GM23338 (cell line): Measurements from ENCODE around the gene KIF5A. TPM values are rescaled to one million over a fixed set of nuclear protein-coding genes. Genes with fewer than 3 reads are reported as not detected.

Experiments
- ATAC-seq: fragments of 200-7000 bp; cut with Tn5 transposase; 3 replicates; pipeline ENCODE4 v1.9.1; 2020
- DNase-seq: peaks from one replicate; pipeline ENCODE4 v3.0.0-alpha.2; 2015; ENCODE audit warnings: low spot score
- H2AFZ ChIP-seq: fragments of 200-600 bp; sonication (generic); 2 replicates; pipeline ENCODE4 v1.8.0; 2016; ENCODE audit warnings: antibody characterized with exemption, mild to moderate bottlenecking, moderate library complexity
- H3F3A ChIP-seq: fragments of 200-600 bp; sonication (generic); replicated peaks from 2 replicates; pipeline ENCODE4 v1.8.0; 2017; ENCODE audit warnings: antibody characterized with exemption, mixed run types, low read depth
- H3K27ac ChIP-seq: fragments of 200-600 bp; sonication (generic); 2 replicates; pipeline ENCODE4 v1.6.1; 2016; ENCODE audit warnings: low read depth
- H3K27me3 ChIP-seq: fragments of 200-600 bp; sonication (generic); 2 replicates; pipeline ENCODE4 v1.8.0; 2016; ENCODE audit warnings: mild to moderate bottlenecking, mixed run types, moderate library complexity; ENCODE audit not compliant: insufficient read depth
- H3K36me3 ChIP-seq: fragments of 200-600 bp; sonication (generic); 2 replicates; pipeline ENCODE4 v1.8.0; 2016; ENCODE audit warnings: mild to moderate bottlenecking; ENCODE audit not compliant: insufficient read depth
- H3K4me1 ChIP-seq: fragments of 200-600 bp; sonication (generic); 2 replicates; pipeline ENCODE4 v1.8.0; 2016; ENCODE audit warnings: mild to moderate bottlenecking, moderate library complexity; ENCODE audit not compliant: insufficient read depth
- H3K4me2 ChIP-seq: fragments of 200-600 bp; sonication (generic); 2 replicates; pipeline ENCODE4 v1.7.1; 2017; ENCODE audit warnings: mixed run types
- H3K4me3 ChIP-seq: fragments of 200-600 bp; sonication (generic); 2 replicates; pipeline ENCODE4 v1.6.1; 2016; ENCODE audit warnings: mixed run types
- H3K79me2 ChIP-seq: fragments of 200-600 bp; sonication (generic); replicated peaks from 2 replicates; pipeline ENCODE4 v1.8.0; 2017; ENCODE audit warnings: mild to moderate bottlenecking; ENCODE audit not compliant: insufficient read depth
- H3K9me2 ChIP-seq: fragments of 200-600 bp; sonication (generic); 2 replicates; pipeline ENCODE4 v1.8.0; 2017; ENCODE audit not compliant: insufficient read depth
- H4K20me1 ChIP-seq: fragments of 200-600 bp; sonication (generic); replicated peaks from 2 replicates; pipeline ENCODE4 v1.8.0; 2017; ENCODE audit warnings: mild to moderate bottlenecking; ENCODE audit not compliant: insufficient read depth
- H3K27ac Mint-ChIP-seq: 2 replicates; pipeline ENCODE4 v1.8.0; 2020; ENCODE audit warnings: inconsistent platforms, mild to moderate bottlenecking, moderate library complexity, mixed read lengths
- H3K27me3 Mint-ChIP-seq: 3 replicates; pipeline ENCODE4 v1.8.0; 2022; ENCODE audit warnings: low read depth, mild to moderate bottlenecking, moderate library complexity, mixed read lengths, inconsistent platforms; ENCODE audit not compliant: insufficient read depth, poor library complexity
- H3K36me3 Mint-ChIP-seq: 3 replicates; pipeline ENCODE4 v1.8.0; 2021; ENCODE audit warnings: low read depth, mild to moderate bottlenecking, inconsistent platforms, moderate library complexity, mixed read lengths
- H3K4me1 Mint-ChIP-seq: 3 replicates; pipeline ENCODE4 v1.8.0; 2020; ENCODE audit warnings: mild to moderate bottlenecking, inconsistent platforms, mixed read lengths
- H3K4me3 Mint-ChIP-seq: 3 replicates; pipeline ENCODE4 v1.8.0; 2021; ENCODE audit warnings: moderate library complexity, mild to moderate bottlenecking, inconsistent platforms, mixed read lengths
- H3K9me3 Mint-ChIP-seq: 3 replicates; pipeline ENCODE4 v1.8.0; 2020; ENCODE audit warnings: moderate library complexity, mild to moderate bottlenecking, inconsistent platforms, mixed read lengths
- CREB1 ChIP-seq: fragments of 250-450 bp; sonication (Bioruptor Pico); IDR thresholded peaks from 2 replicates; pipeline ENCODE4 v1.5.0; 2020; ENCODE audit warnings: low read depth, mild to moderate bottlenecking, moderate library complexity
- EZH2 ChIP-seq: fragments of 200-600 bp; sonication (generic); IDR thresholded peaks from one replicate; pipeline ENCODE4 v1.8.0; 2017; ENCODE audit warnings: antibody characterized with exemption, mild to moderate bottlenecking, low read depth; ENCODE audit not compliant: unreplicated experiment
- EZH2phosphoT487 ChIP-seq: fragments of 200-600 bp; sonication (generic); IDR thresholded peaks from one replicate; pipeline ENCODE4 v1.8.1; 2018; ENCODE audit warnings: antibody characterized with exemption; ENCODE audit not compliant: unreplicated experiment
- JUNB ChIP-seq: IDR thresholded peaks from one replicate; pipeline ENCODE4 v1.6.1; 2016; ENCODE audit warnings: antibody characterized with exemption; ENCODE audit not compliant: unreplicated experiment
- NANOG ChIP-seq: IDR thresholded peaks from 2 replicates; pipeline ENCODE4 v1.6.1; 2016; ENCODE audit warnings: antibody characterized with exemption, borderline replicate concordance
- POLR2AphosphoS5 ChIP-seq: IDR thresholded peaks from 2 replicates; pipeline ENCODE4 v1.6.1; 2016; ENCODE audit warnings: antibody characterized with exemption, low read depth
- STAT1 ChIP-seq: IDR thresholded peaks from one replicate; pipeline ENCODE4 v1.6.1; 2016; ENCODE audit warnings: antibody characterized with exemption; ENCODE audit not compliant: unreplicated experiment
- ZNF114 ChIP-seq: fragments of 250-450 bp; sonication (Bioruptor Pico); IDR thresholded peaks from 2 replicates; pipeline ENCODE4 v1.5.0; 2020; ENCODE audit warnings: mild to moderate bottlenecking, moderate library complexity
- ZNF331 ChIP-seq: fragments of 250-450 bp; sonication (Bioruptor Pico); IDR thresholded peaks from 2 replicates; pipeline ENCODE4 v1.5.0; 2020; ENCODE audit warnings: low read depth, mild to moderate bottlenecking, moderate library complexity
- polyA plus RNA-seq: library from polyadenylated mRNA; unstranded; fragments of >200 nt; fragmentation: Nextera tagmentation; extraction: Ambion mirVana; gene quantifications from 2 replicates; pipeline ENCODE4 v1.2.1, GENCODE V29; 2016
- total RNA-seq: library from RNA; depleted of rRNA; stranded (reverse); fragments of >200 nt; shearing (Covaris generic); gene quantifications from 2 replicates; pipeline ENCODE4 v1.2.3, GENCODE V29; 2014
- TF ChIP-seq, protein P1 (sequence below), 2 experiments: fragments of 200-600 bp in 1 of 2; sonication (generic) in 1 of 2; conservative IDR thresholded peaks; 2 replicates each; pipeline versions ENCODE4 v1.5.1 to v1.6.1; 2016 to 2017; ENCODE audit warnings: antibody characterized with exemption in 2 of 2, low read depth in 2 of 2, mild to moderate bottlenecking in 2 of 2, moderate library complexity in 1 of 2
- TF ChIP-seq, protein P2 (sequence below): fragments of 250-450 bp; sonication (Bioruptor Pico); IDR thresholded peaks from 2 replicates; pipeline ENCODE4 v1.5.0; 2020; ENCODE audit warnings: mild to moderate bottlenecking, moderate library complexity
- TF ChIP-seq, protein P3 (sequence below): IDR thresholded peaks from 2 replicates; pipeline ENCODE4 v1.6.1; 2016; ENCODE audit warnings: antibody characterized with exemption
- TF ChIP-seq, protein P4 (sequence below): IDR thresholded peaks from one replicate; pipeline ENCODE4 v1.6.1; 2018; ENCODE audit warnings: antibody characterized with exemption; ENCODE audit not compliant: unreplicated experiment

Gene KIF5A
- total and polyA plus RNA-seq, 2 experiments from 2014 or later = 11.1 to 21.3 TPM

DNA sequence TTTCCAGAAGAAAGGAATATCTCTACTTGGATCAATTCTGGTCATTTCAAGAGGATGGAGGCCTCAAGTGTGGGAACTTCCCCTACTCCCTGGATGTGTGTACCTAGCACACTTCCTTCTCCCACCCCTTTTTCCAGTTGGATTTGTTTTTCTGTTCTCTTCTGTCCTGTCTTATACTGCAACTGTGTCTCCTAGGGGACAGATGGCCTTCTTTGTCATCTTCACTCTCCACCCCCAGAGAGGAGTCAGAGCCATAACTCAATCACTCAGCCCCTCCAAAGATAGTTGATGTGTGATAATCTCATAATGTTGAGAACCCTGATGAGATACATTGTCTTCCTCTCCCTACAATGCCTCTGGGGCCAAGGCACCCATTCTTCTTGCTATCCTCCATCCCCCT, 52.7 kb downstream of the KIF5A start:
- no peak overlapping the region for H3K27ac Mint-ChIP-seq
- peaks cover 19% of the 10 kb centered on the region for H3K27me3 Mint-ChIP-seq
- Histone ChIP-seq H3K79me2 (peaks cover 12% of the 10 kb centered on the region), H4K20me1 (no peaks in the 10 kb centered on the region; the same call in none of the 2 replicates), H3F3A (0 out of 2 replicates have a peak, but pooled peaks cover 3% of the 10 kb centered on the region), H3K27me3 (0 out of 2 replicates have a peak, but pooled peaks cover 6% of the 10 kb centered on the region), H3K4me1 (peaks cover 21% of the 10 kb centered on the region), H3K4me3 (no peak overlapping the region), H2AFZ (no peak overlapping the region), H3K4me2 (no peak overlapping the region), H3K27ac (no peak overlapping the region), H3K9me2 (no peaks in the 10 kb centered on the region), H3K36me3 (peaks cover 12% of the 10 kb centered on the region)
- peaks cover 27% of the 10 kb centered on the region for H3K4me1 Mint-ChIP-seq
- H3K36me3 Mint-ChIP-seq = peaks cover 31% of the 10 kb centered on the region
- H3K4me3 Mint-ChIP-seq = no peak overlapping the region; the same call in 2 of the 3 replicates
- ATAC-seq = no peak
- TF ChIP-seq, protein P1, sequence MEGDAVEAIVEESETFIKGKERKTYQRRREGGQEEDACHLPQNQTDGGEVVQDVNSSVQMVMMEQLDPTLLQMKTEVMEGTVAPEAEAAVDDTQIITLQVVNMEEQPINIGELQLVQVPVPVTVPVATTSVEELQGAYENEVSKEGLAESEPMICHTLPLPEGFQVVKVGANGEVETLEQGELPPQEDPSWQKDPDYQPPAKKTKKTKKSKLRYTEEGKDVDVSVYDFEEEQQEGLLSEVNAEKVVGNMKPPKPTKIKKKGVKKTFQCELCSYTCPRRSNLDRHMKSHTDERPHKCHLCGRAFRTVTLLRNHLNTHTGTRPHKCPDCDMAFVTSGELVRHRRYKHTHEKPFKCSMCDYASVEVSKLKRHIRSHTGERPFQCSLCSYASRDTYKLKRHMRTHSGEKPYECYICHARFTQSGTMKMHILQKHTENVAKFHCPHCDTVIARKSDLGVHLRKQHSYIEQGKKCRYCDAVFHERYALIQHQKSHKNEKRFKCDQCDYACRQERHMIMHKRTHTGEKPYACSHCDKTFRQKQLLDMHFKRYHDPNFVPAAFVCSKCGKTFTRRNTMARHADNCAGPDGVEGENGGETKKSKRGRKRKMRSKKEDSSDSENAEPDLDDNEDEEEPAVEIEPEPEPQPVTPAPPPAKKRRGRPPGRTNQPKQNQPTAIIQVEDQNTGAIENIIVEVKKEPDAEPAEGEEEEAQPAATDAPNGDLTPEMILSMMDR (conservative IDR thresholded peaks at IDR 0.05; ENCODE audit: low read depth in 2 of 2) = no peak
- TF ChIP-seq ZNF114 (no peak), STAT1 (no peak), POLR2AphosphoS5 (no peak), CREB1 (CRISPR knock-in tag) (no peak), EZH2phosphoT487 (no peak), ZNF331 (CRISPR knock-in tag) (no peak), JUNB (no peak), EZH2 (no peak), NANOG (no peak)
- TF ChIP-seq, protein P2, sequence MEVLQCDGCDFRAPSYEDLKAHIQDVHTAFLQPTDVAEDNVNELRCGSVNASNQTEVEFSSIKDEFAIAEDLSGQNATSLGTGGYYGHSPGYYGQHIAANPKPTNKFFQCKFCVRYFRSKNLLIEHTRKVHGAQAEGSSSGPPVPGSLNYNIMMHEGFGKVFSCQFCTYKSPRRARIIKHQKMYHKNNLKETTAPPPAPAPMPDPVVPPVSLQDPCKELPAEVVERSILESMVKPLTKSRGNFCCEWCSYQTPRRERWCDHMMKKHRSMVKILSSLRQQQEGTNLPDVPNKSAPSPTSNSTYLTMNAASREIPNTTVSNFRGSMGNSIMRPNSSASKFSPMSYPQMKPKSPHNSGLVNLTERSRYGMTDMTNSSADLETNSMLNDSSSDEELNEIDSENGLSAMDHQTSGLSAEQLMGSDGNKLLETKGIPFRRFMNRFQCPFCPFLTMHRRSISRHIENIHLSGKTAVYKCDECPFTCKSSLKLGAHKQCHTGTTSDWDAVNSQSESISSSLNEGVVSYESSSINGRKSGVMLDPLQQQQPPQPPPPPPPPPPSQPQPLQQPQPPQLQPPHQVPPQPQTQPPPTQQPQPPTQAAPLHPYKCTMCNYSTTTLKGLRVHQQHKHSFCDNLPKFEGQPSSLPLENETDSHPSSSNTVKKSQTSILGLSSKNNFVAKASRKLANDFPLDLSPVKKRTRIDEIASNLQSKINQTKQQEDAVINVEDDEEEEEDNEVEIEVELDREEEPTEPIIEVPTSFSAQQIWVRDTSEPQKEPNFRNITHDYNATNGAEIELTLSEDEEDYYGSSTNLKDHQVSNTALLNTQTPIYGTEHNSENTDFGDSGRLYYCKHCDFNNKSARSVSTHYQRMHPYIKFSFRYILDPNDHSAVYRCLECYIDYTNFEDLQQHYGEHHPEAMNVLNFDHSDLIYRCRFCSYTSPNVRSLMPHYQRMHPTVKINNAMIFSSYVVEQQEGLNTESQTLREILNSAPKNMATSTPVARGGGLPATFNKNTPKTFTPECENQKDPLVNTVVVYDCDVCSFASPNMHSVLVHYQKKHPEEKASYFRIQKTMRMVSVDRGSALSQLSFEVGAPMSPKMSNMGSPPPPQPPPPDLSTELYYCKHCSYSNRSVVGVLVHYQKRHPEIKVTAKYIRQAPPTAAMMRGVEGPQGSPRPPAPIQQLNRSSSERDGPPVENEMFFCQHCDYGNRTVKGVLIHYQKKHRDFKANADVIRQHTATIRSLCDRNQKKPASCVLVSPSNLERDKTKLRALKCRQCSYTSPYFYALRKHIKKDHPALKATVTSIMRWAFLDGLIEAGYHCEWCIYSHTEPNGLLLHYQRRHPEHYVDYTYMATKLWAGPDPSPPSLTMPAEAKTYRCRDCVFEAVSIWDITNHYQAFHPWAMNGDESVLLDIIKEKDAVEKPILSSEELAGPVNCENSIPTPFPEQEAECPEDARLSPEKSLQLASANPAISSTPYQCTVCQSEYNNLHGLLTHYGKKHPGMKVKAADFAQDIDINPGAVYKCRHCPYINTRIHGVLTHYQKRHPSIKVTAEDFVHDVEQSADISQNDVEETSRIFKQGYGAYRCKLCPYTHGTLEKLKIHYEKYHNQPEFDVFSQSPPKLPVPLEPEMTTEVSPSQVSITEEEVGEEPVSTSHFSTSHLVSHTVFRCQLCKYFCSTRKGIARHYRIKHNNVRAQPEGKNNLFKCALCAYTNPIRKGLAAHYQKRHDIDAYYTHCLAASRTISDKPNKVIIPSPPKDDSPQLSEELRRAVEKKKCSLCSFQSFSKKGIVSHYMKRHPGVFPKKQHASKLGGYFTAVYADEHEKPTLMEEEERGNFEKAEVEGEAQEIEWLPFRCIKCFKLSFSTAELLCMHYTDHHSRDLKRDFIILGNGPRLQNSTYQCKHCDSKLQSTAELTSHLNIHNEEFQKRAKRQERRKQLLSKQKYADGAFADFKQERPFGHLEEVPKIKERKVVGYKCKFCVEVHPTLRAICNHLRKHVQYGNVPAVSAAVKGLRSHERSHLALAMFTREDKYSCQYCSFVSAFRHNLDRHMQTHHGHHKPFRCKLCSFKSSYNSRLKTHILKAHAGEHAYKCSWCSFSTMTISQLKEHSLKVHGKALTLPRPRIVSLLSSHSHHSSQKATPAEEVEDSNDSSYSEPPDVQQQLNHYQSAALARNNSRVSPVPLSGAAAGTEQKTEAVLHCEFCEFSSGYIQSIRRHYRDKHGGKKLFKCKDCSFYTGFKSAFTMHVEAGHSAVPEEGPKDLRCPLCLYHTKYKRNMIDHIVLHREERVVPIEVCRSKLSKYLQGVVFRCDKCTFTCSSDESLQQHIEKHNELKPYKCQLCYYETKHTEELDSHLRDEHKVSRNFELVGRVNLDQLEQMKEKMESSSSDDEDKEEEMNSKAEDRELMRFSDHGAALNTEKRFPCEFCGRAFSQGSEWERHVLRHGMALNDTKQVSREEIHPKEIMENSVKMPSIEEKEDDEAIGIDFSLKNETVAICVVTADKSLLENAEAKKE (CRISPR knock-in tag) = no peak
- TF ChIP-seq, protein P3, sequence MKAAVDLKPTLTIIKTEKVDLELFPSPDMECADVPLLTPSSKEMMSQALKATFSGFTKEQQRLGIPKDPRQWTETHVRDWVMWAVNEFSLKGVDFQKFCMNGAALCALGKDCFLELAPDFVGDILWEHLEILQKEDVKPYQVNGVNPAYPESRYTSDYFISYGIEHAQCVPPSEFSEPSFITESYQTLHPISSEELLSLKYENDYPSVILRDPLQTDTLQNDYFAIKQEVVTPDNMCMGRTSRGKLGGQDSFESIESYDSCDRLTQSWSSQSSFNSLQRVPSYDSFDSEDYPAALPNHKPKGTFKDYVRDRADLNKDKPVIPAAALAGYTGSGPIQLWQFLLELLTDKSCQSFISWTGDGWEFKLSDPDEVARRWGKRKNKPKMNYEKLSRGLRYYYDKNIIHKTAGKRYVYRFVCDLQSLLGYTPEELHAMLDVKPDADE = no peak
- TF ChIP-seq, protein P4, sequence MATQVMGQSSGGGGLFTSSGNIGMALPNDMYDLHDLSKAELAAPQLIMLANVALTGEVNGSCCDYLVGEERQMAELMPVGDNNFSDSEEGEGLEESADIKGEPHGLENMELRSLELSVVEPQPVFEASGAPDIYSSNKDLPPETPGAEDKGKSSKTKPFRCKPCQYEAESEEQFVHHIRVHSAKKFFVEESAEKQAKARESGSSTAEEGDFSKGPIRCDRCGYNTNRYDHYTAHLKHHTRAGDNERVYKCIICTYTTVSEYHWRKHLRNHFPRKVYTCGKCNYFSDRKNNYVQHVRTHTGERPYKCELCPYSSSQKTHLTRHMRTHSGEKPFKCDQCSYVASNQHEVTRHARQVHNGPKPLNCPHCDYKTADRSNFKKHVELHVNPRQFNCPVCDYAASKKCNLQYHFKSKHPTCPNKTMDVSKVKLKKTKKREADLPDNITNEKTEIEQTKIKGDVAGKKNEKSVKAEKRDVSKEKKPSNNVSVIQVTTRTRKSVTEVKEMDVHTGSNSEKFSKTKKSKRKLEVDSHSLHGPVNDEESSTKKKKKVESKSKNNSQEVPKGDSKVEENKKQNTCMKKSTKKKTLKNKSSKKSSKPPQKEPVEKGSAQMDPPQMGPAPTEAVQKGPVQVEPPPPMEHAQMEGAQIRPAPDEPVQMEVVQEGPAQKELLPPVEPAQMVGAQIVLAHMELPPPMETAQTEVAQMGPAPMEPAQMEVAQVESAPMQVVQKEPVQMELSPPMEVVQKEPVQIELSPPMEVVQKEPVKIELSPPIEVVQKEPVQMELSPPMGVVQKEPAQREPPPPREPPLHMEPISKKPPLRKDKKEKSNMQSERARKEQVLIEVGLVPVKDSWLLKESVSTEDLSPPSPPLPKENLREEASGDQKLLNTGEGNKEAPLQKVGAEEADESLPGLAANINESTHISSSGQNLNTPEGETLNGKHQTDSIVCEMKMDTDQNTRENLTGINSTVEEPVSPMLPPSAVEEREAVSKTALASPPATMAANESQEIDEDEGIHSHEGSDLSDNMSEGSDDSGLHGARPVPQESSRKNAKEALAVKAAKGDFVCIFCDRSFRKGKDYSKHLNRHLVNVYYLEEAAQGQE = no peak
- H3K9me3 Mint-ChIP-seq = no peaks in the 10 kb centered on the region
- no peak for DNase-seq
